IMR-90 (cell line): ENCODE results near the gene ST6GAL2. TPM values are rescaled to one million over a fixed set of nuclear protein-coding genes. Genes with fewer than 3 reads are reported as not detected.

ENCODE experiments used
- ATAC-seq: fragments of 200-7000 bp; cut with Tn5 transposase; 2 replicates; pipeline ENCODE4 v1.9.1; 2020; ENCODE audit warnings: low read depth, mild to moderate bottlenecking, moderate library complexity
- BruUV-seq: library from RNA; stranded (reverse); fragments of 400-500 nt; replicated peaks from 2 replicates; lab custom pipeline; 2021; lab: Mats Ljungman, UMichigan
- CTCF ChIA-PET: fragments of 300-600 bp; formaldehyde crosslinking; extraction: SDS; loops from one replicate; lab custom pipeline; 2021; ENCODE audit warnings: antibody characterized with exemption; lab: Yijun Ruan, JAX
- POLR2A ChIA-PET: fragments of 300-600 bp; sonication (Branson Sonifier 250); formaldehyde crosslinking; loops from one replicate; lab custom pipeline; 2022; ENCODE audit warnings: antibody characterized with exemption; ENCODE audit not compliant: unreplicated experiment; lab: Charles Lee
- DNase-seq: peaks from one replicate; pipeline ENCODE4 v3.0.0; 2013
- H2AFZ ChIP-seq: replicated peaks from 2 replicates; pipeline ENCODE3; 2013; ENCODE audit warnings: low read length, mild to moderate bottlenecking; ENCODE audit not compliant: poor library complexity
- H2AK5ac ChIP-seq: 2 replicates; pipeline ENCODE4 v1.6.1; 2013; ENCODE audit warnings: low read depth, low read length, inconsistent platforms
- H2AK9ac ChIP-seq: replicated peaks from 2 replicates; pipeline ENCODE3; 2013; ENCODE audit warnings: mild to moderate bottlenecking, low read depth, low read length, moderate library complexity; ENCODE audit not compliant: poor library complexity
- H2BK120ac ChIP-seq: 2 replicates; pipeline ENCODE4 v1.6.1; 2013; ENCODE audit warnings: low read depth, low read length, inconsistent platforms
- H2BK15ac ChIP-seq: 3 replicates; pipeline ENCODE4 v1.6.1; 2013; ENCODE audit warnings: low read depth, low read length, inconsistent platforms
- H2BK20ac ChIP-seq: 2 replicates; pipeline ENCODE4 v1.6.1; 2013; ENCODE audit warnings: low read depth, mild to moderate bottlenecking, inconsistent platforms, low read length, moderate library complexity
- H2BK5ac ChIP-seq: 2 replicates; pipeline ENCODE4 v1.6.1; 2013; ENCODE audit warnings: mild to moderate bottlenecking, low read depth, low read length, inconsistent platforms; ENCODE audit not compliant: poor library complexity, severe bottlenecking
- H3K14ac ChIP-seq: replicated peaks from 2 replicates; pipeline ENCODE4 v1.6.1; 2013; ENCODE audit warnings: low read depth, low read length, inconsistent platforms
- H3K18ac ChIP-seq: 2 replicates; pipeline ENCODE4 v1.6.1; 2013; ENCODE audit warnings: low read depth, low read length, control low read depth
- H3K23ac ChIP-seq: 2 replicates; pipeline ENCODE4 v1.6.1; 2013; ENCODE audit warnings: low read depth, low read length, inconsistent platforms
- H3K27ac ChIP-seq: 2 replicates; pipeline ENCODE4 v1.5.1; 2013; ENCODE audit warnings: mild to moderate bottlenecking, control low read depth, low read length; ENCODE audit not compliant: insufficient read depth
- H3K27me3 ChIP-seq: 2 replicates; pipeline ENCODE4 v1.6.1; 2013; ENCODE audit warnings: low read length; ENCODE audit not compliant: control insufficient read depth, insufficient read depth
- H3K36me3 ChIP-seq: 2 replicates; pipeline ENCODE4 v1.6.1; 2013; ENCODE audit warnings: low read length, mixed read lengths; ENCODE audit not compliant: control insufficient read depth, insufficient read depth
- H3K4ac ChIP-seq: 2 replicates; pipeline ENCODE4 v1.6.1; 2013; ENCODE audit warnings: low read depth, low read length, inconsistent platforms
- H3K4me1 ChIP-seq: 2 replicates; pipeline ENCODE4 v1.6.1; 2013; ENCODE audit warnings: low read length, mixed read lengths; ENCODE audit not compliant: control insufficient read depth, insufficient read depth
- H3K4me2 ChIP-seq: 2 replicates; pipeline ENCODE4 v1.6.1; 2013; ENCODE audit warnings: low read depth, mild to moderate bottlenecking, control low read depth, low read length, moderate library complexity
- H3K4me3 ChIP-seq: 2 replicates; pipeline ENCODE4 v1.5.1; 2013; ENCODE audit warnings: low read depth, mild to moderate bottlenecking, control low read depth, low read length, moderate library complexity; ENCODE audit not compliant: insufficient read depth
- H3K56ac ChIP-seq: 2 replicates; pipeline ENCODE4 v1.6.1; 2013; ENCODE audit warnings: low read length, inconsistent platforms; ENCODE audit not compliant: insufficient read depth; ENCODE audit errors: extremely low read depth
- H3K79me1 ChIP-seq, 2 experiments: 2 replicates each; pipeline ENCODE4 v1.6.1; 2013; ENCODE audit warnings: low read length in 2 of 2, inconsistent platforms in 1 of 2, low read depth in 1 of 2
- H3K9ac ChIP-seq: 2 replicates; pipeline ENCODE4 v1.6.1; 2013; ENCODE audit warnings: low read depth, low read length, control low read depth
- H3K9me1 ChIP-seq: 2 replicates; pipeline ENCODE4 v1.6.1; 2013; ENCODE audit warnings: low read length, inconsistent platforms; ENCODE audit not compliant: insufficient read depth
- H3K9me3 ChIP-seq: 2 replicates; pipeline ENCODE4 v1.6.1; 2013; ENCODE audit warnings: low read length; ENCODE audit not compliant: control insufficient read depth, insufficient read depth
- H4K20me1 ChIP-seq: 2 replicates; pipeline ENCODE4 v1.6.1; 2013; ENCODE audit warnings: low read length, inconsistent platforms; ENCODE audit not compliant: insufficient read depth
- H4K5ac ChIP-seq: 2 replicates; pipeline ENCODE4 v1.6.1; 2013; ENCODE audit warnings: mild to moderate bottlenecking, low read depth, low read length, control low read depth
- H4K8ac ChIP-seq, 2 experiments: 2 replicates each; pipeline ENCODE4 v1.6.1; 2013; ENCODE audit warnings: low read depth in 2 of 2, low read length in 2 of 2, control low read depth in 1 of 2, inconsistent platforms in 1 of 2
- H4K91ac ChIP-seq: 2 replicates; pipeline ENCODE4 v1.6.1; 2013; ENCODE audit warnings: low read depth, low read length, inconsistent platforms; ENCODE audit not compliant: insufficient read depth
- BHLHE40 ChIP-seq: fragments of 150-350 bp; IDR thresholded peaks from 2 replicates; pipeline ENCODE4 v1.6.1; 2016; ENCODE audit warnings: mild to moderate bottlenecking, low read depth, low read length
- CEBPB ChIP-seq: IDR thresholded peaks from 2 replicates; pipeline ENCODE4 v1.6.1; 2012; ENCODE audit warnings: low read depth, low read length, improper control_type of control experiment
- CHD1 ChIP-seq: IDR thresholded peaks from 2 replicates; pipeline ENCODE4 v1.6.1; 2012; ENCODE audit warnings: low read depth, low read length, improper control_type of control experiment
- CTCF ChIP-seq: conservative IDR thresholded peaks from 2 replicates; pipeline ENCODE4 v1.5.1; 2012; ENCODE audit warnings: mild to moderate bottlenecking, low read depth, low read length, improper control_type of control experiment
- ELK1 ChIP-seq: fragments of 150-350 bp; IDR thresholded peaks from 2 replicates; pipeline ENCODE4 v1.6.1; 2016; ENCODE audit warnings: low read depth, mild to moderate bottlenecking, low read length, moderate library complexity, borderline replicate concordance
- NFE2L2 ChIP-seq: fragments of 150-350 bp; IDR thresholded peaks from 2 replicates; pipeline ENCODE4 v1.6.1; 2016; ENCODE audit warnings: low read depth, mild to moderate bottlenecking, low read length
- RAD21 ChIP-seq: IDR thresholded peaks from 2 replicates; pipeline ENCODE4 v1.6.1; 2012; ENCODE audit warnings: low read length, improper control_type of control experiment
- RCOR1 ChIP-seq: IDR thresholded peaks from 2 replicates; pipeline ENCODE4 v1.6.1; 2012; ENCODE audit warnings: mild to moderate bottlenecking, low read length, improper control_type of control experiment; ENCODE audit not compliant: insufficient replicate concordance
- SMC3 ChIP-seq: fragments of 150-350 bp; IDR thresholded peaks from 2 replicates; pipeline ENCODE4 v1.6.1; 2016; ENCODE audit warnings: low read depth, mild to moderate bottlenecking, antibody characterized with exemption, low read length, moderate library complexity
- USF2 ChIP-seq: fragments of 150-350 bp; IDR thresholded peaks from 2 replicates; pipeline ENCODE4 v1.6.1; 2017; ENCODE audit warnings: mild to moderate bottlenecking, antibody characterized with exemption, low read length, low read depth
- WGBS, 2 experiments: methylation state at CpG; one replicate each; pipeline versions ENCODE4 v1.1.5 to v1.1.7; 2013; ENCODE audit warnings: missing lambda C conversion rate in 2 of 2; ENCODE audit not compliant: insufficient read length in 1 of 2; ENCODE audit errors: extremely low coverage in 2 of 2; 5-methylcytosine and 5-hydroxymethylcytosine counted together
- dilution Hi-C: fragments of 300-500 bp; cut with HindIII; formaldehyde crosslinking; loops from one replicate; pipeline ENCODE4 v1.14.3; 2018; ENCODE audit warnings: low sequenced_read_pairs; ENCODE audit not compliant: unreplicated experiment
- in situ Hi-C: fragments of 300-500 bp; cut with MboI; formaldehyde crosslinking; loops from 3 replicates; pipeline ENCODE4 v1.14.3; 2019; ENCODE audit warnings: low sequenced_read_pairs, inconsistent platforms, mixed read lengths
- intact Hi-C: fragments of 100-400 bp; cut with micrococcal nuclease; formaldehyde crosslinking; loops from 2 replicates; pipeline ENCODE4 v1.10.0; 2022
- polyA plus RNA-seq, 3 experiments: library from polyadenylated mRNA; depleted of rRNA; stranded (reverse); fragments of >200 nt; gene quantifications; 2 replicates each; pipeline ENCODE4 v1.2.3, GENCODE V29; 2012; ENCODE audit warnings: low replicate concordance in 1 of 3
- total RNA-seq: library from RNA; depleted of rRNA; stranded (reverse); fragments of >200 nt; gene quantifications from 2 replicates; pipeline ENCODE4 v1.2.3, GENCODE V29; 2012

Gene ST6GAL2
- total and polyA plus RNA-seq, 2 of the 4 experiments (the other 2 are of a cell fraction) = not detected

- whole genome bisulfite sequencing, 2 experiments = no CpG with 5 or more reads among the region's 3 CpGs
- Histone ChIP-seq H3K4me1 (no peaks in the 10 kb centered on the region), H4K20me1 (no peaks in the 10 kb centered on the region), H3K14ac (no peak overlapping the region), H3K9me1 (no peaks in the 10 kb centered on the region), H2BK120ac (no peak overlapping the region), H4K5ac (no peak overlapping the region), H4K8ac (no peak overlapping the region), H3K4me2 (no peak overlapping the region), H3K27me3 (no peaks in the 10 kb centered on the region), H3K4me3 (no peak overlapping the region), H2AK5ac (no peak overlapping the region), H3K18ac (no peak overlapping the region), H2BK20ac (no peak overlapping the region), H3K36me3 (no peaks in the 10 kb centered on the region), H3K9me3 (peaks cover 3% of the 10 kb centered on the region; the same call in 1 of the 2 replicates), H3K23ac (no peak overlapping the region), H3K4ac (no peak overlapping the region), H3K9ac (no peak overlapping the region), H4K91ac (no peak overlapping the region), H3K27ac (no peak overlapping the region), H2AK9ac (no peak overlapping the region), H2BK5ac (no peak overlapping the region), H3K56ac (no peak overlapping the region), H3K79me1 (no peaks in the 10 kb centered on the region), H2BK15ac (no peak overlapping the region), H2AFZ (no peak overlapping the region)
- ChIA-PET CTCF (no interaction called here), POLR2A (no interaction called here)
- DNase-seq = no peak
- TF ChIP-seq ELK1 (no peak), RAD21 (no peak), CTCF (no peak), SMC3 (no peak), BHLHE40 (no peak), RCOR1 (no peak), CEBPB (no peak), CHD1 (no peak), USF2 (no peak), NFE2L2 (no peak)
- BruUV-seq = no TSS peak
- dilution Hi-C loops (no loop called here), intact Hi-C loops (no loop called here), in situ Hi-C loops (no loop called here)
- ATAC-seq = no peak
These were observed 103.3 kb downstream of the ST6GAL2 start for GRCh38 chr2:106782681-106783080.
